GM15510 (cell line): ENCODE results near the gene AFDN.

ENCODE experiments used
- POLR2A ChIP-seq: IDR thresholded peaks from 3 replicates; pipeline ENCODE4 v1.6.1; 2011; ENCODE audit warnings: borderline replicate concordance; ENCODE audit not compliant: insufficient read length; ENCODE audit errors: extremely low read depth

Gene AFDN

GRCh38 chr6:167919349-167919748 lies 92.6 kb downstream of the AFDN start:
- TF ChIP-seq POLR2A, result no peak

GRCh38 chr6:167920165-167920564 lies 93.5 kb downstream of the AFDN start:
- no peak for TF ChIP-seq POLR2A

- TF ChIP-seq POLR2A, result no peak
These were observed 95.1 kb downstream of the AFDN start for GRCh38 chr6:167921831-167922230.

- no peak for TF ChIP-seq POLR2A
These were observed 98.3 kb downstream of the AFDN start for GRCh38 chr6:167925026-167925425.

- no peak for TF ChIP-seq POLR2A
These were observed 100.5 kb downstream of the AFDN start for GRCh38 chr6:167927246-167927645.

GRCh38 chr6:167928111-167928510 lies 101.4 kb downstream of the AFDN start:
- no peak for TF ChIP-seq POLR2A

- TF ChIP-seq POLR2A, result no peak
These were observed 103.6 kb downstream of the AFDN start for GRCh38 chr6:167930295-167930694.

GRCh38 chr6:167932468-167933276 lies 106.0 kb downstream of the AFDN start:
- TF ChIP-seq POLR2A, result no peak

- TF ChIP-seq POLR2A, result no peak
These were observed 106.6 kb downstream of the AFDN start for GRCh38 chr6:167933290-167933689.

GRCh38 chr6:167933847-167934246 lies 107.1 kb downstream of the AFDN start:
- TF ChIP-seq POLR2A, result no peak

GRCh38 chr6:167934426-167934864 lies 107.7 kb downstream of the AFDN start:
- TF ChIP-seq POLR2A, result no peak

GRCh38 chr6:167936051-167936450 lies 109.3 kb downstream of the AFDN start:
- no peak for TF ChIP-seq POLR2A

GRCh38 chr6:167937301-167937700 lies 110.6 kb downstream of the AFDN start:
- no peak for TF ChIP-seq POLR2A

- TF ChIP-seq POLR2A, result no peak
These were observed 111.5 kb downstream of the AFDN start for GRCh38 chr6:167937948-167938911.

- no peak for TF ChIP-seq POLR2A
These were observed 115.1 kb downstream of the AFDN start for GRCh38 chr6:167941822-167942221.
